GM12878 (cell line): ENCODE data around the gene AXDND1. TPM values are rescaled to one million over a fixed set of nuclear protein-coding genes. Genes with fewer than 3 reads are reported as not detected.

ENCODE experiments used
- ATAC-seq: fragments of 200-7000 bp; cut with Tn5 transposase; 3 replicates; pipeline ENCODE4 v1.9.1; 2020; ENCODE audit warnings: mild to moderate bottlenecking, moderate library complexity
- BruUV-seq: library from RNA; stranded (reverse); fragments of 400-500 nt; replicated peaks from 2 replicates; lab custom pipeline; 2021; lab: Mats Ljungman, UMichigan
- CTCF ChIA-PET: fragments of 300-600 bp; sonication (Branson Sonifier 250); formaldehyde crosslinking; extraction: SDS; loops from one replicate; lab custom pipeline; 2021; ENCODE audit warnings: inconsistent platforms; lab: Yijun Ruan, JAX
- POLR2A ChIA-PET: fragments of 350-600 bp; formaldehyde crosslinking; extraction: SDS; loops from one replicate; lab custom pipeline; 2021; ENCODE audit warnings: inconsistent platforms; lab: Charles Lee
- RAD21 ChIA-PET: fragments of 300-600 bp; sonication (Branson Sonifier 250); formaldehyde crosslinking; loops from one replicate; lab custom pipeline; 2023; ENCODE audit warnings: antibody characterized with exemption; ENCODE audit not compliant: unreplicated experiment; lab: Charles Lee
- SMC1A ChIA-PET: fragments of 300-600 bp; sonication (Branson Sonifier 250); formaldehyde crosslinking; loops from one replicate; lab custom pipeline; 2023; ENCODE audit not compliant: unreplicated experiment, uncharacterized antibody; lab: Charles Lee
- DNase-seq: peaks from one replicate; pipeline ENCODE4 v3.0.0-alpha.2; 2011; ENCODE audit warnings: low read depth, low spot score
- FAIRE-seq: peaks from 3 replicates; lab custom pipeline; 2011; peaks lifted over from hg19 to GRCh38; lab: Jason Lieb, UNC
- H2AFZ ChIP-seq: 2 replicates; pipeline ENCODE4 v1.6.0; 2011; ENCODE audit warnings: low read depth, low read length, control low read depth; ENCODE audit not compliant: control insufficient read depth
- H3K27ac ChIP-seq: 2 replicates; pipeline ENCODE4 v1.5.1; 2011; ENCODE audit warnings: control low read depth; ENCODE audit not compliant: control insufficient read depth, insufficient read depth
- H3K27me3 ChIP-seq, 2 experiments: replicated peaks in 1 of 2; 2 replicates each; pipeline versions ENCODE4 v1.6.0 to v1.6.1; 2011; ENCODE audit warnings: low read length in 1 of 2; ENCODE audit not compliant: control insufficient read depth in 2 of 2, insufficient read depth in 2 of 2
- H3K36me3 ChIP-seq, 2 experiments: 2 replicates each; pipeline ENCODE4 v1.5.1; 2011; ENCODE audit warnings: low read length in 1 of 2; ENCODE audit not compliant: control insufficient read depth in 2 of 2, insufficient read depth in 2 of 2
- H3K4me1 ChIP-seq: 2 replicates; pipeline ENCODE4 v1.6.1; 2011; ENCODE audit warnings: mild to moderate bottlenecking, low read length, moderate library complexity, mixed read lengths; ENCODE audit not compliant: control insufficient read depth, insufficient read depth
- H3K4me2 ChIP-seq: 2 replicates; pipeline ENCODE4 v1.6.0; 2011; ENCODE audit warnings: control low read depth; ENCODE audit not compliant: control insufficient read depth, insufficient read depth
- H3K4me3 ChIP-seq: fragments of 200-600 bp; sonication (generic); 2 replicates; pipeline ENCODE4 v1.5.1; 2016
- H3K79me2 ChIP-seq: 2 replicates; pipeline ENCODE4 v1.6.0; 2011; ENCODE audit warnings: low read length; ENCODE audit not compliant: control insufficient read depth, insufficient read depth
- H3K9ac ChIP-seq: 2 replicates; pipeline ENCODE4 v1.8.0; 2011; ENCODE audit warnings: low read length, control low read depth, mixed read lengths; ENCODE audit not compliant: control insufficient read depth, insufficient read depth
- H3K9me3 ChIP-seq: replicated peaks from 3 replicates; pipeline ENCODE4 v1.5.1; 2011; ENCODE audit warnings: mild to moderate bottlenecking, low read length; ENCODE audit not compliant: control insufficient read depth, insufficient read depth
- H4K20me1 ChIP-seq: 2 replicates; pipeline ENCODE4 v1.6.0; 2011; ENCODE audit not compliant: control insufficient read depth, insufficient read depth
- CHD1 ChIP-seq: IDR thresholded peaks from 2 replicates; pipeline ENCODE4 v1.6.1; 2012; ENCODE audit warnings: low read depth, low read length, improper control_type of control experiment
- DPF2 ChIP-seq: fragments of 450-650 bp; IDR thresholded peaks from 2 replicates; pipeline ENCODE4 v1.6.1; 2017; ENCODE audit warnings: mild to moderate bottlenecking
- KDM1A ChIP-seq: fragments of 200-600 bp; sonication (generic); IDR thresholded peaks from 2 replicates; pipeline ENCODE4 v1.6.1; 2016; ENCODE audit warnings: borderline replicate concordance
- MTA3 ChIP-seq: IDR thresholded peaks from 2 replicates; pipeline ENCODE4 v1.6.1; 2012; ENCODE audit warnings: low read length, inconsistent platforms, borderline replicate concordance
- NFYA ChIP-seq: IDR thresholded peaks from 2 replicates; pipeline ENCODE4 v1.6.1; 2011; ENCODE audit warnings: low read depth, mild to moderate bottlenecking, low read length, improper control_type of control experiment, borderline replicate concordance
- POLR2A ChIP-seq: IDR thresholded peaks from 2 replicates; pipeline ENCODE4 v1.6.1; 2011; ENCODE audit warnings: low read depth, mild to moderate bottlenecking, low read length
- POLR2AphosphoS2 ChIP-seq: IDR thresholded peaks from 2 replicates; pipeline ENCODE4 v1.6.1; 2011; ENCODE audit warnings: low read depth, mild to moderate bottlenecking, low read length, improper control_type of control experiment, moderate library complexity
- POU2F2 ChIP-seq: IDR thresholded peaks from 3 replicates; pipeline ENCODE4 v1.6.1; 2011; ENCODE audit warnings: low read depth, mild to moderate bottlenecking, low read length, borderline replicate concordance
- PRDM15 ChIP-seq: fragments of 450-650 bp; formaldehyde crosslinking; IDR thresholded peaks from 2 replicates; pipeline ENCODE4 v1.4.0; 2020; ENCODE audit warnings: mild to moderate bottlenecking, moderate library complexity
- TCF3 ChIP-seq: IDR thresholded peaks from 2 replicates; pipeline ENCODE4 v1.6.1; 2012; ENCODE audit warnings: low read depth, mild to moderate bottlenecking, low read length, borderline replicate concordance; ENCODE audit not compliant: insufficient read depth
- ZBTB11 ChIP-seq: fragments of 450-650 bp; formaldehyde crosslinking; IDR thresholded peaks from 2 replicates; pipeline ENCODE4 v1.5.0; 2022; ENCODE audit warnings: mild to moderate bottlenecking, missing genetic modification characterization
- WGBS: methylation state at CpG from one replicate; pipeline ENCODE4 v1.1.6; 2016; ENCODE audit warnings: low lambda C conversion rate; ENCODE audit not compliant: insufficient replicate concordance, insufficient coverage; ENCODE audit errors: missing lambda C conversion rate; 5-methylcytosine and 5-hydroxymethylcytosine counted together
- in situ Hi-C: fragments of 300-500 bp; cut with MboI; formaldehyde crosslinking; loops from 9 replicates; pipeline ENCODE4 v1.14.3; 2018; ENCODE audit warnings: mixed read lengths
- intact Hi-C: fragments of 100-400 bp; cut with micrococcal nuclease; formaldehyde crosslinking; loops from one replicate; pipeline ENCODE4 v1.14.2; 2022; ENCODE audit not compliant: unreplicated experiment
- polyA plus RNA-seq, 11 experiments: library from polyadenylated mRNA; depleted of rRNA in 4 of 11; unstranded in 6 of 11; stranded (reverse) in 5 of 11; fragments of >200 nt; fragmentation: Nextera tagmentation in 4 of 11; fragmentation: Illumina TruSeq in 1 of 11; extraction: Ambion mirVana in 4 of 11; extraction: Trizol in 1 of 11; gene quantifications; 1 replicate in 1 of 11; 2 replicates in 10 of 11; pipeline versions ENCODE4 v1.2.1 to v1.2.3, GENCODE V29; 2011 to 2016; ENCODE audit warnings: inconsistent platforms in 2 of 11, missing spikeins in 2 of 11, low read depth in 1 of 11
- total RNA-seq, 4 experiments: library from RNA; depleted of rRNA in 3 of 4; stranded (reverse); fragments of >200 nt in 3 of 4; fragmentation: Illumina TruSeq in 1 of 4; extraction: Trizol in 1 of 4; gene quantifications; 2 replicates each; pipeline versions ENCODE4 v1.2.1 to v1.2.3, GENCODE V29; 2013 to 2021
- TF ChIP-seq, protein P1 (sequence below): IDR thresholded peaks from 2 replicates; pipeline ENCODE4 v1.6.1; 2012; ENCODE audit warnings: low read depth, low read length, improper control_type of control experiment

AXDND1 gene
- total and polyA plus RNA-seq, 10 of the 15 experiments (the other 5 are each of a cell fraction or from before 2014, with no cell fraction given), result 0.12 to 0.84 (median 0.42) TPM

DNA sequence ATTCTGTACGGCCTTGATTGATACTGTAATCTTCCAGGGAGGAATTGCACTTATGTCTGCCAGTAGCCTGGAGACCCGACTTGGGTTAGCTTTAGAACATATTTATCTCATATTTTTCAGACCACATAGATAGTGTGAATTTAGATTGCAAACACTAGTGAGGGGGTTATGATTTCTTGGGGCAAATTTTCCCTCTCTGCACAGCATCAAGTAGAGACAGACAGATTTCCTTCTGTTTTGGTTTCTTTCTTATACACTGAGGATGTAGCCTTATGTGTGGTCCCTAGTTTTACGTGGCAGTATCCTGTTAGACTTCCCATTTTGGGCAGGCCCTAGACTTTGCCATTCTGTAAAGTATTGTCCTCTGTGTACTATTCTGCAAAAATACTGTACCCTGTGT is 43.2 kb upstream of the AXDND1 start (continued):
- no peak for TF ChIP-seq PRDM15 (CRISPR knock-in tag)
- no peak for TF ChIP-seq MTA3
- no peak for TF ChIP-seq KDM1A
- TF ChIP-seq NFYA, result no peak

DNA sequence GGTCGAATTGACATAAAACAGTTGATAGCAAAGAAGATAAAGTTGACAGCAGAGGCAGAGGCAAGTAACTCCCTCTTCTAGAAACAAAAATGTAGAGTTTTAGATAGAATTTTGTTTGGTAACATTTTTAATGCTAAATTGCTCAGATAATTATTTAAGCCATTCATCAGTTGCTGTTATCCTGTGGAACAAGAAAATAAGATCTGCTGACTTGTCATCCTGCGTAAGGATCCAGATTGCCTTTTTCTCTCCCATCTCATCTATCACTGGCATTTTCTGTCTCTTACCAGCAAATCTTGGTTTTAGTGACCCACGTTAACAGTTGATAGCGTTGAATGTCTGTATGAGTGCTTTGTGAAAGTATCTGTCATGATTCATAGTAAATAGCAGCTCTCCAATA is 42.3 kb upstream of the AXDND1 start:
- RAD21 ChIA-PET, result interaction anchor here (0.6 to 1.0 kb wide), 2 partner anchors 22 to 31 kb away, joined by 4 to 6 read pairs; no protein-coding TSS in a partner anchor
- FAIRE-seq (no peak), DNase-seq (no peak), ATAC-seq (no peak)
- no TSS peak for BruUV-seq
- SMC1A ChIA-PET, result no interaction called here
- Histone ChIP-seq H3K36me3 (peaks cover 0 to 5% of the 10 kb centered on the region in 2 experiments; a peak in 2 of 4 replicates), H3K4me1 (no peaks in the 10 kb centered on the region), H2AFZ (no peak overlapping the region), H4K20me1 (no peaks in the 10 kb centered on the region), H3K9ac (no peak overlapping the region), H3K27me3 (no peaks in the 10 kb centered on the region), H3K4me2 (no peak overlapping the region), H3K4me3 (no peak overlapping the region), H3K9me3 (no peaks in the 10 kb centered on the region; the same call in 2 of the 3 replicates), H3K79me2 (peaks cover 2% of the 10 kb centered on the region; the same call in 1 of the 2 replicates), H3K27ac (no peak overlapping the region)
- POLR2A ChIA-PET, result no interaction called here
- CTCF ChIA-PET, result no interaction called here
- TF ChIP-seq, protein P1, sequence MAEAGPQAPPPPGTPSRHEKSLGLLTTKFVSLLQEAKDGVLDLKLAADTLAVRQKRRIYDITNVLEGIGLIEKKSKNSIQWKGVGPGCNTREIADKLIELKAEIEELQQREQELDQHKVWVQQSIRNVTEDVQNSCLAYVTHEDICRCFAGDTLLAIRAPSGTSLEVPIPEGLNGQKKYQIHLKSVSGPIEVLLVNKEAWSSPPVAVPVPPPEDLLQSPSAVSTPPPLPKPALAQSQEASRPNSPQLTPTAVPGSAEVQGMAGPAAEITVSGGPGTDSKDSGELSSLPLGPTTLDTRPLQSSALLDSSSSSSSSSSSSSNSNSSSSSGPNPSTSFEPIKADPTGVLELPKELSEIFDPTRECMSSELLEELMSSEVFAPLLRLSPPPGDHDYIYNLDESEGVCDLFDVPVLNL, result no peak
- TF ChIP-seq POLR2AphosphoS2 (no peak), POU2F2 (no peak), CHD1 (no peak), DPF2 (no peak), ZBTB11 (CRISPR knock-in tag) (no peak), POLR2A (no peak), TCF3 (no peak)
- intact Hi-C loops (no loop called here), in situ Hi-C loops (no loop called here)
- 98% methylated on average over 4 of the region's 4 CpGs for WGBS
